Measurements from ENCODE around the gene FAM13A.

Gene FAM13A

DNA sequence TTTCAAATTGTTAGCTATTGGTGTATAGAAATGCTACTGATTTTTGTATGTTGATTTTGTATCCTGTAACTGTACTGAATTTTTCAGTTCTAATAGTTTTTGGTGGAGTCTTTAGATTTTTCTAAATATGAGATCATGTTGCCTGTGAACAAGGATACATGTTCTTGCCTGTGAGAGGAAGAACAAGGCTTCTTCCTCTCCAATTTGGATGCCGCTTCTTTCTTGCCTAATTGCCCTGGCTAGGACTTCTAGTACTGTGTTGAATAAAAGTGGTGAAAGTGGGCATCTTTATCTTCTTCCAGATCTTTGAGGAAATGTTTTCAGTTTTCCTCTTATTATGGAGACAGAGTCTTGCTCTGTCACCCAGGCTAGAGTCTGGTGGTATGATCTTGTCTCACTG lies 343.2 kb downstream of the FAM13A start:
- no peak for DNase-seq (ENCODE audit: low read depth)

DNA sequence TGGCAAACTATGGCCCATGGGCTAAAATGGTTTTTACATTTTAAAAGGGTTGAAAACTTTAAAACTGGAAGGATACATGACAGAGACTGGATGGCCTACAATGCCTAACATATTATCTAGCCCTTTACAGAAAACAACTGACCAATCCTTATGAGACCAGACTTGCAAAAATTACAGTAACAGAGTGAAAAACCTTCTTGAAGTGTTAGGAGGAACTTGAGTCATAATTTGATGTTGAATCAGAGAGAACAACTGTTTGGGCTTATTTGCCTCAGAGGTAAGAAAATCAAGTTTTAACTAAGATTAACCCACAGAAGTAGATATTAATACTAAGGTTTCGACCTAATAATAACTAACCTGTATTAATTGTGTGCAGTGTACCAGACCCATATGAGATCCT lies 347.0 kb downstream of the FAM13A start:
- DNase-seq (ENCODE audit: low read depth): no peak

DNA sequence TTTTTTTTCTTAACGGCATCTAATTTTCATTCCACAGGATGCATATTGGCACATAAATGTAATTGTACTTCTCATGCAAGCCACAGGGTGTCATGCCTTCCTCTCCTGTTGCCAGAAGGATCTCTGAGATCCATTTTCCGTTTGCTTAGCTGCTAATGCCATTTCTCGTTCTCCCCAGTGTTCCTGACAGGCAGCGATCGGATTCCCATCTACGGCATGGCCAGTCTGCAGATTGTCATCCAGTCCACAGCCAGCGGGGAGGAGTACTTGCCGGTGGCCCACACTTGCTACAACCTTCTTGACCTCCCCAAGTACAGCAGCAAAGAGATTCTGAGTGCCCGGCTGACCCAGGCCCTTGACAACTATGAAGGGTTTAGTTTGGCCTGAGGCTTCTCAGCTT lies 350.4 kb downstream of the FAM13A start:
- no peak for DNase-seq (ENCODE audit: low read depth)

DNA sequence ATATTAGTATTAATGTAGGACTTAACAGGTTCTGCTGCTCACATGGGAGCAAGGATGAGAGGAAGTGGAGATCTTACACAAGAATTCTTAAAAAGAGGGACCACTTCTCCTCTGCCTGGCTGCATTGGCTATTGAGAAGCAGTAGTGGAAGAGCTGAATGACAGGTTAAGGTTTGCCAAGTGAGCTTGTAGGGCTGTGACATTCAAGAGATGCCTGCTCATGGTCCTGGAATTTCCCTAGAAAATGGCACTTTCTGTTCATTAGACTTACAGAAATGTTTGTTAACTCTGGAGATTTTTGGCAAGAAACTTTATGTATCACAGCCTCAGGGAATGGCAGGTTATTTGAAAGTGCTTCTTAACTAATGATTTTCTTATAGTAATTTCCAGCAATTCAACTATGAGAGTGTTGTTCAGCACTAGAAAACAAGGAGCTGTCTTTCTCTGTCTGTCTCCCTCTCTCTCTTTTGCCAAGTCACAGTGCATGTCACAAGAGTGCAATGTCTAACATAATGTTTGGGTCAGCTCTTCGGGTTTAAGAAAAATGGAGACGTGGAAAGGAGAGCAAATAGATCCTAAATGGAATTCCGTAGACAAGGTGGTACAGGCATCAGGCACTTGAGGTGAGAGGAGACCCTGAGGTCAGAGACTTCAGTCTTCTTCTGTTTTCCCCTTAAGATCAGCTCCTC lies 351.0 kb downstream of the FAM13A start:
- DNase-seq (ENCODE audit: low read depth): no peak

DNA sequence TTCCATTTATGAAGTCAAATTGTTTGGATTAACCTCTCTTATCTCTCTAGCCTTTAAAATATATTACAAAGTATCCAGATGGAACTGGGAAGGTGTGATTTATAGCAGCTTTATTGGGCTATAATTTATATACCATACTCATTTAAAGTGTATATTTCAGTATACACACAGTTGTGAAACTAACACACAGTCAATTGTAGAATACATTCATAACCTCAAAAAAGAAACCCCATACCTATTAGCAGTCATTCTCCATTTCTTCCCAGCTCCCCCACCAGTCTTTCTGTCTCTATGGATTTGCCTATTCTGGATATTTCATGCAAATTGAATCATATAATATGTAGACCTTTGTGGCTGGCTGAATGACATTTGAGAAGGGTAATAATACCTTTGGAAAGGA lies 351.8 kb downstream of the FAM13A start:
- no peak for DNase-seq (ENCODE audit: low read depth)

DNA sequence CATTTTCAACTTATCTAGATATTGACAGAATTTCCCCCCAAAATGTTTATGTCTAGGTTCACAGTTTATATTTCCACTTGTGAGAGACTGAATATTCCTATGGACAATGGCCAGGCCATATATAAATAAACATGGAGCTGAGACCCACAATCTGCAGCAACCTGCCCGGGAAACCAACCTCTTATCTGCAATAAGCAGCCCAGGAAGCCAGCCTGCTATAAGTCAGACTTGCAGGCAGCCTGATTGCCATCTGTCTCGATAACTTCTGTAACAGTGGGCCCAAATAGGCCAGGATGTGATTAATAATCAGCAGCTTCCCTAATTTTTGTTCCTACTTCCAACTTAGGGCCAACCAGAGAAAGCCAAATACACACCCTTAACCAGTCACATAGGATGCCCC lies 354.2 kb downstream of the FAM13A start:
- no peak for DNase-seq (ENCODE audit: low read depth)

DNA sequence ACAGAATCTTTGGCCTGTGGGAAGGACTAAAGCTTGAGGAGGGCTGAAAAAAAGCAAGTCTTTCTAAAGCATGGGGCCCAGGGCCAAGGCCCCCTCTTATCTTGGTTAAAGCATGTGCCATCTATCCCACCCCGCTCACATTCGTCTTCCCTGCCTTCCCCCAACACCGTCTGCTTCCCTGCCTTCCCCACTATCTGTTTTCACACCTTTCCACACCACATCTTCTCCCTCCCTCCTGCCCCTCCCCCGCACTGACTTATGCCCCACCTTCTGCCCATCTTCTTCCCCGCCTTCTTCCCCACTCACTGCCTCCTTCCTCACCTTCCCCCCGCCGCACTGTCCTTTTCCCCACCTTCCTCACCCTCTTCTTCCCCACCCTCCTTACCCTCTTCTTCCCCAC lies 358.5 kb downstream of the FAM13A start:
- DNase-seq (ENCODE audit: low read depth): no peak

DNA sequence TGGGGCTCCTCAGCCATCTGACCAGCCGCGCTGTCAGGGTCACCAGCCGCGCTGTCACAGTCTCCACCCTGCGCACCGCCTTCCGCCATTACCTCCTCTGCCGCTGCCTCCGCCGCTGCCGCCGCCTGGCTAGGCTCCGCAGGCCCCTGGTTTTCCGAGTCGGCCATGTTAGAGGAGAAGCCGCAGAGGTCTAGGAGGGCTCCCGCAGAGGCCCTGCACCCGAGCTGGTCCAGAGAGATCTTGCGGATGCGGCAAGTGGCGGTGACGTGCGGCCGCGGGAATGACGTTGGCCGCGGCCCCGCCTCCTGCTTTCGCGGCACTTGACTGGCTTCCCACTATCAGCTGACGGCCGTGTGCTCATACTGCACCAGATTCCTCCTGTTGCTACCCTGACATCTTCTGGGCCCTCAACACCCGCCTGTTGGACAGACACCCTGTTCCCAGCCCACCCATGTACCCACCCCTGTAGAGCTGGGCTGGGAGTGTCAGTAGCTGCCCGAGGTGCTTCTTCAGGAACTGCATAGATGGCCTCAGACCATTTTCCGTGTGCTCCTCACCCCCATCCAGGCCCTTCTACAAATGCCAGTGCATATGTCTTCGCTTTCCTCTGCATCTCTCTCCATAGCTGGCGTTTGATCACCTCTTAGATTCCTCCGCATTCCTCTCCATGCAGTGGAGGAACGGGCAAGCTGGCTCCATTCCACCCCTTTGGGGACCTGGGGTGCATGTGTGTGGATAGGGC lies 359.2 kb downstream of the FAM13A start, which contains the start of gene NAP1L5:
TSS of gene NAP1L5 (minus strand) at position 242 of the 742 bp plus-strand sequence. CDS start at position 167, 75 bp downstream.
- no peak for DNase-seq (ENCODE audit: low read depth)

DNA sequence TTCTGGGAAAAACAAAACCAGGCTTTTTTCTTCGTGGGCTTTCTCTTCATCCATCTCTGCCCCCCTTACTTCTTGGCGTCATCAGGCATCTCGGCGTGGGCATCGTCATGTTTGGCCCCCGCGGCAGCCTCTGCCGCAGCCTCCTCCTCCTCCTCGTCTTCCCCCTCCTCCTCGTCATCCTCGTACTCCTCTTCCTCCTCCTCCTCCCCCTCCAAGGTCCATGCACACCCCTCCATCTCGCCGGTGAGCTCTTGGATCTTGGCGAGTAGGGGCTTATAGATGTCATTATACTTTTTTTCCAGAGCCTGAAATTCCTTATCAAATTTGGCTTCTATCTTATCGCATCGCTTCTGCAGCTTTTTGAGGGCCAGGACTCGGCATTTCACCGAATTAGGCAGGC lies 359.8 kb downstream of the FAM13A start:
- no peak for DNase-seq (ENCODE audit: low read depth)

DNA sequence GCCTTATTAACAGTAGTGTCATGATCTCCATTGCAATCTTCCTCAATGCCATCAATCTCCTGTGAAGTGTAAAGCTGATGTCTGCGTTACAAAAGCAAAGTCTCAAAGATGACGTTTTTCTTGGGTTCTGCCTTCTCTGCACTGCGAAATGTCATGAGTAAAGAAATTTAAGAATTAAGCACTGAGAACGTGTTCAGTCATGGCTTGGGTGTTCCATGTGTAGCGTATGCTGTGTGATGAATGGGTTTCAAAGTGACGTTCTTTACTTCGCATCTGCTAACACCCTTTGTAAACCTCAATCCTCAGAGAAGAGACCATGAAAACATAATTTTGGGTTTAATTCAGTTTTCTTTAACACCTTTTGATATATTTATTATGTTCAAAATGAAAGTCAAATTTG lies 360.4 kb downstream of the FAM13A start:
- DNase-seq (ENCODE audit: low read depth): no peak

DNA sequence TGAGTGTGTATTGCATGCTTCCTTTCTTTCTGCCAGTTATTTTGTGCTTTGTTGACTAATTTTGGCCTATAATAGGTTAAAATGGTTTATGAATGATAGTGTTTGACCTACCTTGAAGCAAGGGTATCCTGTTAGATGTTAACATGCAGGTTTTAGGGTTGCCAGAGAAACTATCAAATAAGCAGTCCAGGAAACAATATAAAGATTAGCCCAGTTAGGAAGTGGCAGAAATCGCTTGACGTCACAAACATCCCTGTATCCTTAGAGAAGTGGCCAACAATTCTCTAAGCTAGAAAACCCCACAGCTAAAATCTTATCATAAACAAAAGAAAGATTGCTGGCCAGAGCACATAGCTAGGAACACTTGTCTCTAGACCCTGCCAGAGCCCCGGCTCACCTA lies 363.2 kb downstream of the FAM13A start:
- DNase-seq (ENCODE audit: low read depth): no peak

DNA sequence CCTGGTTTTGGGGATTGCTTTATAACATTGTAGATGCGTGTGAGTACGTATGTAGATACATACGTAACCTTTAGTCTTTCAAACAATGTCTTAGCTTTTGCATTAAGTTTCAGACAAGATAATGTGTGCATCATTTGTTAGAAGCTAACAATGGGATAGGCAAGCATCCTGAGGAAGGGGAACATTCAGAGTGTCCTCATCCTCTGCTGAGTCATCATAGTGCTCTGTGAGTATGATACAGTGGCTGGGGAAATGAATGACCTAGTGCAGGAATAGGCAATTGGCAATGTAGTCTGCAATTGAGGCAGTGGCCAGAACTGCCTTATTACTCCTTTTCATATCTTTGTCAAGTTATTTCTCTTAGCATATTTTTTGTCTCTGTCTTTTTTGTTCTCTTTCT lies 366.6 kb downstream of the FAM13A start:
- no peak for DNase-seq (ENCODE audit: low read depth)

DNA sequence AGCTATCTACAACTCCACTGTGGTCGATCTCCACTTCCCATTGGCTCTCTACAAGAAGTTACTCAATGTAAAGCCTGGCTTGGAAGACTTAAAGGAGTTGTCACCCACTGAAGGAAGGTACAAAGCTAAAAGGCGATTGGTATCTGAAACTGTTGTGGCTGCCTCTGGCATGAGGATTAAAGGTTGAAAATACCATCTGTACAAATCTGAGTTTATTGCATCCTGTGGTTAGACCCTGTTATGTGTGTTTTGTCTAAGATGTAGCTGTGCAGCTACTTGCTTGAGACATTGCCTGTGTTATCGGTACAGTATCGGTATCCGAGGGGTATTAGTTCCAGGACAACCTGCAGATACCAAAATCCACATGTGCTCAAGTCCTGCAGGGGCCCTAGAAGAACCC lies 375.8 kb downstream of the FAM13A start:
- no peak for DNase-seq (ENCODE audit: low read depth)
